GM13977 (cell line): ENCODE data around the gene XAGE5.
"Not testable (repeated sequence)": the region's sequence is repeated elsewhere in the genome, so short reads cannot be mapped to it uniquely, and the experiment has no call there.

Experiments used
- DNase-seq: peaks from one replicate; pipeline ENCODE4 v3.0.0; 2012; ENCODE audit warnings: low spot score
- CTCF ChIP-seq: IDR thresholded peaks from 2 replicates; pipeline ENCODE4 v1.5.1; 2012; ENCODE audit warnings: mild to moderate bottlenecking, control low read depth; ENCODE audit not compliant: insufficient read depth; ENCODE audit errors: extremely low read depth, missing control alignments
- in situ Hi-C: fragments of 300-500 bp; cut with MboI; formaldehyde crosslinking; loops from one replicate; pipeline ENCODE4 v1.12.0; 2022; ENCODE audit warnings: low sequenced_read_pairs, low pct_unique_long_range_greater_than_20kb, mixed read lengths, inconsistent platforms; ENCODE audit not compliant: unreplicated experiment

XAGE5 gene

GRCh38 chrX:52811065-52811625 lies at the start of gene XAGE5:
Gene XAGE5 (plus strand): TSS chrX:52811287. CDS start chrX:52812567, 1,280 bp downstream.
- DNase-seq, result no peak
- TF ChIP-seq CTCF, result no peak
- in situ Hi-C loops, result no loop called here

- in situ Hi-C loops, result not testable (repeated sequence)
Measured at GRCh38 chrX:52765983-52766382, 45.1 kb upstream of the XAGE5 start.

GRCh38 chrX:52773504-52773903 lies 37.6 kb upstream of the XAGE5 start:
- DNase-seq, in situ Hi-C loops: not testable (repeated sequence)

More at GRCh38 chrX:52765983-52766382, 45.1 kb upstream of the XAGE5 start:
- not testable (repeated sequence) for DNase-seq

DNA sequence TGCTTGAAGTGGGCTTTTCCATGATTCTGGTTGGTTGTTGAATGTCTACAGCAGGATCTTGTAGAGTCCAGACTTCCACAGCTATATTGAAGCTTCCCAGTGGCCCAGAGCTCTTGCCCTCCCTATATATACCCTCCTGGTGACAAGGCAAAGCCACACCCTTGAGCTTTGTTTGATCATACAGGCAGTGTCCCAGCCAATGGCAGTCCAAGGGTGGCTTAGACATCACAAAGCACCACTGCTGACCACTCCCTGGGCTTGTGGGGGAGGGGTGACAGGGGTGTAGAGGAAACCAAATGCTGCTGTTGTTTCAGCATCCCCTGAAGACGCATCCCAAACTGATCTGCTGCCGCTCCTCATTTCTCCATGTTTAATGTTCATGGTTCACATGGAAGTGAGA lies 13.8 kb upstream of the XAGE5 start, which contains the start of gene SPANXN5:
Gene SPANXN5 (minus strand): TSS at position 101 of the 400 bp plus-strand sequence. CDS start 79 bp downstream, at position 22.
- in situ Hi-C loops, DNase-seq: not testable (repeated sequence)

DNA sequence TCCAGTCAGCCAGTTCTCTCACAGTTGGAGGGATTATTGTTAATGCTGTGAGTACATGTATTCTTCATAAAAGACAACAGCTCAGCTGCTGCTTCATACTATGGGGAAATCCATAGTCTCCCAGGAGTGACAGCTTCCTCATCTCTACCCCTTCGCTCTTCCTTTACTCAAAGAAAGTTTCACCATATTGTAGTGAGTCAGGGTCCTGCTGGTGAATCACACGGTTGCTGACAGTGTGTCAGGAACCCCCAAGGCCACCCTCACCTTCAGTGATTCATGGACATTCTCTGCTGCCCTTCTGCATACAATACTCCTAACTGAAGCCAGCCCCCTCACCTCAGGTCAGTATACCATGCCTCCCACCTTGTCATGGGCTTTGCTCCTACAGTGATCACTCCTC lies 6.2 kb upstream of the XAGE5 start:
- in situ Hi-C loops, DNase-seq: not testable (repeated sequence)

GRCh38 chrX:52819788-52820187 lies 8.7 kb downstream of the XAGE5 start:
- in situ Hi-C loops, result no loop called here
- TF ChIP-seq CTCF, result no peak
- DNase-seq, result no peak

- no peak for DNase-seq
- no peak for TF ChIP-seq CTCF
- in situ Hi-C loops, result no loop called here
Measured at GRCh38 chrX:52821079-52821760, 10.1 kb downstream of the XAGE5 start.

DNA sequence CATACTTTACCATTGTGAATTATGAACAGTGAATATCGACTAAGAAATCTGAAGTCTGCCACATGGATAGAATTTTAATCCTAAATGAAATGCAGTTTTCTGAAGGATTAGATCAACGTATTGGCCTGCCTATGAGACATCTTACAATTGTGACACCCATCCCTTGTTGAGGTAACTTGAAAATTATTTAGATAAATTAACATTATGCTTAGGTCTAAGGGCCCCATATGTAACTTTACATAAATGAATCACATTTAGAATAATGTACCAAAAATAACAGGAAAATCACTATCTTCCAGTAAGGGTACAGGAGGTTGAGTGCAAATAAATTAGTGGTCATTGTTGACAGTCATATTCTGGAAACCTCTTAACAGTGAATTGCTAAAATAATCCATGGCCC lies 13.5 kb downstream of the XAGE5 start:
- TF ChIP-seq CTCF, result no peak
- DNase-seq, result no peak
- in situ Hi-C loops, result no loop called here

DNA sequence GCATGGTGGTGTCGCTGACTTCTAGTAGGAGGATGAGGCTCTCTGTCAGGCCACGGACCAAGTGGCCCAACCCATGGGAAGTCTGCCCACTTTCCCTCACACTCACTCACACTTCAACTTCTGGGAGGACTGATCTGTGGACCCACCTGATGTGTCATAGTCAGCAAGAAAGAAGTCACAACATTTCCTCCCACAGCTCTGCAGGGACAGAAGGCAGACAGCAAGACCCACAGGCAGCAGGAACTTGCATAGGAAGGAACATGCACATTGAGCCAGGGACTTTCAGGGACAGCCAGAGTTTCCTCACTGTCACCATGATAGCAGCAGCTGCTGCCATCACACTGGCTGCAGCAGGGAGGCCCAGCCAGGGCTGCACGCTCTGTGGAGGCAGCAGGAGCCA lies 19.5 kb downstream of the XAGE5 start:
- in situ Hi-C loops, result no loop called here
- DNase-seq, result no peak
- TF ChIP-seq CTCF, result no peak
